SK-N-SH (cell line): Measurements from ENCODE around the gene CDH3. TPM values are rescaled to one million over a fixed set of nuclear protein-coding genes. Genes with fewer than 3 reads are reported as not detected.

ENCODE experiments used
- CTCF ChIA-PET: fragments of 300-600, 350-600 bp; formaldehyde crosslinking; extraction: SDS; loops from one replicate; lab custom pipeline; 2021; lab: Yijun Ruan, JAX
- POLR2A ChIA-PET: fragments of 350-600 bp; sonication (Branson Sonifier 250); formaldehyde crosslinking; extraction: SDS; loops from one replicate; lab custom pipeline; 2020; ENCODE audit warnings: antibody characterized with exemption, inconsistent platforms; lab: Yijun Ruan, JAX
- DNase-seq: peaks from one replicate; pipeline ENCODE4 v3.0.0; 2012
- H2AFZ ChIP-seq: fragments of 200-600 bp; sonication (generic); 2 replicates; pipeline ENCODE4 v1.8.1; 2016; ENCODE audit warnings: antibody characterized with exemption, mild to moderate bottlenecking, low read depth
- H3F3A ChIP-seq: fragments of 200-600 bp; sonication (generic); replicated peaks from 2 replicates; pipeline ENCODE3; 2016; ENCODE audit warnings: antibody characterized with exemption, mild to moderate bottlenecking; ENCODE audit not compliant: insufficient read depth
- H3K27ac ChIP-seq, 2 experiments: fragments of 200-500 bp in 1 of 2; fragments of 200-600 bp in 1 of 2; sonication (Bioruptor generic) in 1 of 2; sonication (generic), shearing (Covaris generic) in 1 of 2; 2 replicates each; pipeline versions ENCODE4 v1.5.1 to v1.6.1; 2014 to 2016; ENCODE audit warnings: low read depth in 2 of 2, inconsistent platforms in 1 of 2, low read length in 1 of 2, mild to moderate bottlenecking in 1 of 2, mixed read lengths in 1 of 2
- H3K27me3 ChIP-seq: fragments of 200-600 bp; sonication (generic), shearing (Covaris generic); 2 replicates; pipeline ENCODE4 v1.6.1; 2016; ENCODE audit warnings: mixed run types; ENCODE audit not compliant: insufficient read depth
- H3K36me3 ChIP-seq, 2 experiments: fragments of 200-500 bp in 1 of 2; fragments of 200-600 bp in 1 of 2; sonication (Bioruptor generic) in 1 of 2; sonication (generic) in 1 of 2; replicated peaks in 1 of 2; 2 replicates each; pipeline versions ENCODE3 to v1.5.1; 2014 to 2016; ENCODE audit warnings: low read length in 1 of 2, mild to moderate bottlenecking in 1 of 2; ENCODE audit not compliant: insufficient read depth in 2 of 2, control insufficient read depth in 1 of 2
- H3K4me1 ChIP-seq, 2 experiments: fragments of 200-500 bp in 1 of 2; fragments of 200-600 bp in 1 of 2; sonication (Bioruptor generic) in 1 of 2; sonication (generic), shearing (Covaris generic) in 1 of 2; 2 replicates each; pipeline versions ENCODE4 v1.5.1 to v1.6.1; 2014 to 2016; ENCODE audit warnings: low read depth in 1 of 2, low read length in 1 of 2, mixed run types in 1 of 2; ENCODE audit not compliant: insufficient read depth in 2 of 2, control insufficient read depth in 1 of 2
- H3K4me2 ChIP-seq: fragments of 200-600 bp; sonication (generic), shearing (Covaris generic); 2 replicates; pipeline ENCODE4 v1.6.1; 2017; ENCODE audit warnings: mixed run types
- H3K4me3 ChIP-seq, 2 experiments: fragments of 200-500 bp in 1 of 2; fragments of 200-600 bp in 1 of 2; sonication (Bioruptor generic) in 1 of 2; sonication (generic), shearing (Covaris generic) in 1 of 2; 2 replicates each; pipeline versions ENCODE4 v1.5.1 to v1.8.1; 2014 to 2016; ENCODE audit warnings: low read depth in 2 of 2, inconsistent platforms in 1 of 2, low read length in 1 of 2, mild to moderate bottlenecking in 1 of 2, mixed read lengths in 1 of 2, moderate library complexity in 1 of 2
- H3K79me2 ChIP-seq: fragments of 200-600 bp; sonication (generic); 2 replicates; pipeline ENCODE4 v1.8.1; 2017; ENCODE audit warnings: mild to moderate bottlenecking; ENCODE audit not compliant: insufficient read depth
- H3K9ac ChIP-seq: fragments of 200-600 bp; sonication (generic); 2 replicates; pipeline ENCODE4 v1.6.1; 2017; ENCODE audit warnings: mixed run types
- H3K9me2 ChIP-seq: fragments of 200-600 bp; sonication (generic); 2 replicates; pipeline ENCODE4 v1.6.1; 2017; ENCODE audit warnings: mixed run types
- H3K9me3 ChIP-seq: fragments of 200-600 bp; sonication (generic); 2 replicates; pipeline ENCODE4 v1.6.1; 2017; ENCODE audit warnings: mixed run types, mild to moderate bottlenecking, moderate library complexity
- H4K20me1 ChIP-seq: fragments of 200-600 bp; sonication (generic); 2 replicates; pipeline ENCODE4 v1.6.1; 2017; ENCODE audit warnings: mild to moderate bottlenecking, mixed run types; ENCODE audit not compliant: insufficient read depth
- EP300 ChIP-seq, 2 experiments: IDR thresholded peaks; 2 replicates each; pipeline versions ENCODE4 v1.4.0 to v1.6.1; 2012; ENCODE audit warnings: borderline replicate concordance in 1 of 2, low read depth in 1 of 2, low read length in 1 of 2
- FOSL2 ChIP-seq: IDR thresholded peaks from 2 replicates; pipeline ENCODE4 v1.4.0; 2012; ENCODE audit warnings: low read depth, mild to moderate bottlenecking, moderate library complexity, borderline replicate concordance
- GABPA ChIP-seq: IDR thresholded peaks from 2 replicates; pipeline ENCODE4 v1.4.0; 2012; ENCODE audit warnings: low read depth, mild to moderate bottlenecking
- NFIC ChIP-seq: IDR thresholded peaks from 2 replicates; pipeline ENCODE4 v1.4.0; 2012; ENCODE audit warnings: borderline replicate concordance
- RCOR1 ChIP-seq: fragments of 150-350 bp; IDR thresholded peaks from 2 replicates; pipeline ENCODE4 v1.6.1; 2017; ENCODE audit warnings: antibody characterized with exemption, low read length
- TAF1 ChIP-seq: IDR thresholded peaks from 2 replicates; pipeline ENCODE4 v1.6.1; 2012; ENCODE audit warnings: low read depth, mild to moderate bottlenecking, low read length, moderate library complexity, borderline replicate concordance
- TEAD4 ChIP-seq: IDR thresholded peaks from 2 replicates; pipeline ENCODE4 v1.4.0; 2012; ENCODE audit warnings: mild to moderate bottlenecking, borderline replicate concordance; ENCODE audit not compliant: insufficient read depth
- YY1 ChIP-seq: IDR thresholded peaks from 2 replicates; pipeline ENCODE4 v1.4.0; 2012; ENCODE audit warnings: low read depth, mild to moderate bottlenecking
- ZBTB33 ChIP-seq: IDR thresholded peaks from 2 replicates; pipeline ENCODE4 v1.4.0; 2012; ENCODE audit warnings: low read depth, borderline replicate concordance
- WGBS: methylation state at CpG from one replicate; pipeline ENCODE4 v1.1.6; 2017; ENCODE audit warnings: low lambda C conversion rate; 5-methylcytosine and 5-hydroxymethylcytosine counted together
- polyA plus RNA-seq, 3 experiments: library from polyadenylated mRNA; depleted of rRNA; stranded (reverse); fragments of >200 nt; gene quantifications; 2 replicates each; pipeline ENCODE4 v1.2.3, GENCODE V29; 2012
- TF ChIP-seq, protein P1 (sequence below): fragments of 150-350 bp; IDR thresholded peaks from 2 replicates; pipeline ENCODE4 v1.6.1; 2017; ENCODE audit warnings: antibody characterized with exemption, low read length, low read depth, borderline replicate concordance
- TF ChIP-seq, protein P2 (sequence below): IDR thresholded peaks from 2 replicates; pipeline ENCODE4 v1.4.0; 2012; ENCODE audit warnings: low read depth, borderline replicate concordance
- TF ChIP-seq, protein P3 (sequence below): IDR thresholded peaks from 2 replicates; pipeline ENCODE4; 2012
- TF ChIP-seq, protein P4 (sequence below): IDR thresholded peaks from 2 replicates; pipeline ENCODE4 v1.6.1; 2012; ENCODE audit warnings: mild to moderate bottlenecking, low read depth, low read length, moderate library complexity
- TF ChIP-seq, protein P5 (sequence below): fragments of 200-600 bp; sonication (generic); IDR thresholded peaks from 2 replicates; pipeline ENCODE4 v1.6.1; 2017; ENCODE audit warnings: antibody characterized with exemption, mild to moderate bottlenecking, moderate library complexity

The CDH3 gene
- polyA plus RNA-seq, 1 of the 3 experiments (the other 2 are of a cell fraction): not detected

GRCh38 chr16:68668266-68668665 is 23.2 kb downstream of the CDH3 start:
- ChIA-PET POLR2A (no interaction called here), CTCF (interaction anchor here (1.0 to 1.5 kb wide), 2 partner anchors 10 to 132 kb away, joined by 3 to 7 read pairs; no protein-coding TSS in a partner anchor)
- H3K9ac ChIP-seq: no peak overlapping the region
- no peaks in the 10 kb centered on the region for H3K9me3 ChIP-seq
- no peak overlapping the region for H3K27ac ChIP-seq
- no peaks in the 10 kb centered on the region for H3K9me2 ChIP-seq
- no peaks in the 10 kb centered on the region for H3K4me1 ChIP-seq
- H3K79me2 ChIP-seq: no peaks in the 10 kb centered on the region
- H4K20me1 ChIP-seq: no peaks in the 10 kb centered on the region
- H3K27me3 ChIP-seq: no peaks in the 10 kb centered on the region
- no peaks in the 10 kb centered on the region for H3F3A ChIP-seq
- no peaks in the 10 kb centered on the region for H3K36me3 ChIP-seq
- no peak overlapping the region for H2AFZ ChIP-seq
- WGBS: 40% methylated on average over 4 of the region's 4 CpGs
- DNase-seq: no peak
- H3K4me3 ChIP-seq: no peak overlapping the region
- H3K4me2 ChIP-seq: no peak overlapping the region
- TF ChIP-seq, protein P1, sequence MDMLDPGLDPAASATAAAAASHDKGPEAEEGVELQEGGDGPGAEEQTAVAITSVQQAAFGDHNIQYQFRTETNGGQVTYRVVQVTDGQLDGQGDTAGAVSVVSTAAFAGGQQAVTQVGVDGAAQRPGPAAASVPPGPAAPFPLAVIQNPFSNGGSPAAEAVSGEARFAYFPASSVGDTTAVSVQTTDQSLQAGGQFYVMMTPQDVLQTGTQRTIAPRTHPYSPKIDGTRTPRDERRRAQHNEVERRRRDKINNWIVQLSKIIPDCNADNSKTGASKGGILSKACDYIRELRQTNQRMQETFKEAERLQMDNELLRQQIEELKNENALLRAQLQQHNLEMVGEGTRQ: no peak
- TF ChIP-seq FOSL2 (no peak), NFIC (no peak), EP300 (IDR thresholded peaks at IDR 0.05; ENCODE audit: borderline replicate concordance in 1 of 2, low read depth in 1 of 2, low read length in 1 of 2) (no peak), TEAD4 (no peak), RCOR1 (no peak), ZBTB33 (no peak), GABPA (no peak), YY1 (no peak), TAF1 (no peak)
- TF ChIP-seq, protein P2, sequence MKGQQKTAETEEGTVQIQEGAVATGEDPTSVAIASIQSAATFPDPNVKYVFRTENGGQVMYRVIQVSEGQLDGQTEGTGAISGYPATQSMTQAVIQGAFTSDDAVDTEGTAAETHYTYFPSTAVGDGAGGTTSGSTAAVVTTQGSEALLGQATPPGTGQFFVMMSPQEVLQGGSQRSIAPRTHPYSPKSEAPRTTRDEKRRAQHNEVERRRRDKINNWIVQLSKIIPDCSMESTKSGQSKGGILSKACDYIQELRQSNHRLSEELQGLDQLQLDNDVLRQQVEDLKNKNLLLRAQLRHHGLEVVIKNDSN: no peak
- TF ChIP-seq, protein P3, sequence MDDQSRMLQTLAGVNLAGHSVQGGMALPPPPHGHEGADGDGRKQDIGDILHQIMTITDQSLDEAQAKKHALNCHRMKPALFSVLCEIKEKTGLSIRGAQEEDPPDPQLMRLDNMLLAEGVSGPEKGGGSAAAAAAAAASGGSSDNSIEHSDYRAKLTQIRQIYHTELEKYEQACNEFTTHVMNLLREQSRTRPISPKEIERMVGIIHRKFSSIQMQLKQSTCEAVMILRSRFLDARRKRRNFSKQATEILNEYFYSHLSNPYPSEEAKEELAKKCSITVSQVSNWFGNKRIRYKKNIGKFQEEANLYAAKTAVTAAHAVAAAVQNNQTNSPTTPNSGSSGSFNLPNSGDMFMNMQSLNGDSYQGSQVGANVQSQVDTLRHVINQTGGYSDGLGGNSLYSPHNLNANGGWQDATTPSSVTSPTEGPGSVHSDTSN: no peak
- TF ChIP-seq, protein P4, sequence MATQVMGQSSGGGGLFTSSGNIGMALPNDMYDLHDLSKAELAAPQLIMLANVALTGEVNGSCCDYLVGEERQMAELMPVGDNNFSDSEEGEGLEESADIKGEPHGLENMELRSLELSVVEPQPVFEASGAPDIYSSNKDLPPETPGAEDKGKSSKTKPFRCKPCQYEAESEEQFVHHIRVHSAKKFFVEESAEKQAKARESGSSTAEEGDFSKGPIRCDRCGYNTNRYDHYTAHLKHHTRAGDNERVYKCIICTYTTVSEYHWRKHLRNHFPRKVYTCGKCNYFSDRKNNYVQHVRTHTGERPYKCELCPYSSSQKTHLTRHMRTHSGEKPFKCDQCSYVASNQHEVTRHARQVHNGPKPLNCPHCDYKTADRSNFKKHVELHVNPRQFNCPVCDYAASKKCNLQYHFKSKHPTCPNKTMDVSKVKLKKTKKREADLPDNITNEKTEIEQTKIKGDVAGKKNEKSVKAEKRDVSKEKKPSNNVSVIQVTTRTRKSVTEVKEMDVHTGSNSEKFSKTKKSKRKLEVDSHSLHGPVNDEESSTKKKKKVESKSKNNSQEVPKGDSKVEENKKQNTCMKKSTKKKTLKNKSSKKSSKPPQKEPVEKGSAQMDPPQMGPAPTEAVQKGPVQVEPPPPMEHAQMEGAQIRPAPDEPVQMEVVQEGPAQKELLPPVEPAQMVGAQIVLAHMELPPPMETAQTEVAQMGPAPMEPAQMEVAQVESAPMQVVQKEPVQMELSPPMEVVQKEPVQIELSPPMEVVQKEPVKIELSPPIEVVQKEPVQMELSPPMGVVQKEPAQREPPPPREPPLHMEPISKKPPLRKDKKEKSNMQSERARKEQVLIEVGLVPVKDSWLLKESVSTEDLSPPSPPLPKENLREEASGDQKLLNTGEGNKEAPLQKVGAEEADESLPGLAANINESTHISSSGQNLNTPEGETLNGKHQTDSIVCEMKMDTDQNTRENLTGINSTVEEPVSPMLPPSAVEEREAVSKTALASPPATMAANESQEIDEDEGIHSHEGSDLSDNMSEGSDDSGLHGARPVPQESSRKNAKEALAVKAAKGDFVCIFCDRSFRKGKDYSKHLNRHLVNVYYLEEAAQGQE: no peak
- TF ChIP-seq, protein P5, sequence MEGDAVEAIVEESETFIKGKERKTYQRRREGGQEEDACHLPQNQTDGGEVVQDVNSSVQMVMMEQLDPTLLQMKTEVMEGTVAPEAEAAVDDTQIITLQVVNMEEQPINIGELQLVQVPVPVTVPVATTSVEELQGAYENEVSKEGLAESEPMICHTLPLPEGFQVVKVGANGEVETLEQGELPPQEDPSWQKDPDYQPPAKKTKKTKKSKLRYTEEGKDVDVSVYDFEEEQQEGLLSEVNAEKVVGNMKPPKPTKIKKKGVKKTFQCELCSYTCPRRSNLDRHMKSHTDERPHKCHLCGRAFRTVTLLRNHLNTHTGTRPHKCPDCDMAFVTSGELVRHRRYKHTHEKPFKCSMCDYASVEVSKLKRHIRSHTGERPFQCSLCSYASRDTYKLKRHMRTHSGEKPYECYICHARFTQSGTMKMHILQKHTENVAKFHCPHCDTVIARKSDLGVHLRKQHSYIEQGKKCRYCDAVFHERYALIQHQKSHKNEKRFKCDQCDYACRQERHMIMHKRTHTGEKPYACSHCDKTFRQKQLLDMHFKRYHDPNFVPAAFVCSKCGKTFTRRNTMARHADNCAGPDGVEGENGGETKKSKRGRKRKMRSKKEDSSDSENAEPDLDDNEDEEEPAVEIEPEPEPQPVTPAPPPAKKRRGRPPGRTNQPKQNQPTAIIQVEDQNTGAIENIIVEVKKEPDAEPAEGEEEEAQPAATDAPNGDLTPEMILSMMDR: no peak
